ENCODE results near the gene SMTNL2.

DNA sequence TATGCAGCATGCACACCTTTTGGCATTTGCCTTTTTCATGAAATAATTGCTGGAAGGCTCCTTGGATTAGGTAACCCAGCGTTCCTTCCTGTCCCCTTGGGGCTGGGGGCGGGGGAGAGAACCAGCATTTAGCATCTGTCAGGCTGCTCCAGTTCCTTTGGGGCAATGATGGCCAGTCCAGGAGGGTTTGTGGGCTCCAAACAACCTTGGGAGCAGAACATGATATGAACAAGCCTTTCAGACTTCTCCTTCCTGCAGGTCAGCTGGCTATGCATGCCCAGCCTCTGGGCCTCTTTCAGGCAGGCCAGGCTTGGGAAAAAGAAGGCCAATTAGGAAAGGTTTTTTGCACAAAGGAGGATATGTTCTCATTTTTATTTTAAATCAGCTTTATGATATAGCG lies 1.1 kb upstream of the SMTNL2 start:
- TF ChIP-seq, protein P1, sequence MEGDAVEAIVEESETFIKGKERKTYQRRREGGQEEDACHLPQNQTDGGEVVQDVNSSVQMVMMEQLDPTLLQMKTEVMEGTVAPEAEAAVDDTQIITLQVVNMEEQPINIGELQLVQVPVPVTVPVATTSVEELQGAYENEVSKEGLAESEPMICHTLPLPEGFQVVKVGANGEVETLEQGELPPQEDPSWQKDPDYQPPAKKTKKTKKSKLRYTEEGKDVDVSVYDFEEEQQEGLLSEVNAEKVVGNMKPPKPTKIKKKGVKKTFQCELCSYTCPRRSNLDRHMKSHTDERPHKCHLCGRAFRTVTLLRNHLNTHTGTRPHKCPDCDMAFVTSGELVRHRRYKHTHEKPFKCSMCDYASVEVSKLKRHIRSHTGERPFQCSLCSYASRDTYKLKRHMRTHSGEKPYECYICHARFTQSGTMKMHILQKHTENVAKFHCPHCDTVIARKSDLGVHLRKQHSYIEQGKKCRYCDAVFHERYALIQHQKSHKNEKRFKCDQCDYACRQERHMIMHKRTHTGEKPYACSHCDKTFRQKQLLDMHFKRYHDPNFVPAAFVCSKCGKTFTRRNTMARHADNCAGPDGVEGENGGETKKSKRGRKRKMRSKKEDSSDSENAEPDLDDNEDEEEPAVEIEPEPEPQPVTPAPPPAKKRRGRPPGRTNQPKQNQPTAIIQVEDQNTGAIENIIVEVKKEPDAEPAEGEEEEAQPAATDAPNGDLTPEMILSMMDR (conservative IDR thresholded peaks at IDR 0.05; ENCODE audit: low read depth, low read length): no peak
- no peak for TF ChIP-seq EZH2 (IDR thresholded peaks at IDR 0.05; ENCODE audit: low read length, unreplicated experiment)
- no peak for TF ChIP-seq EZH2phosphoT487 (IDR thresholded peaks at IDR 0.05; ENCODE audit: borderline replicate concordance, low read length)

All from PC-3 (cell line).